Anterior cingulate cortex (tissue), 58 donors: ENCODE data around the gene METTL3.

Experiments used
- DNase-seq, 58 donors: peaks; one replicate each; lab custom pipeline; 2025; lab: John Stamatoyannopoulos, UW

The METTL3 gene

GRCh38 chr14:21527318-21527679, 16.2 kb upstream of the METTL3 start:
- DNase-seq = no peak

GRCh38 chr14:21526672-21527317, 15.7 kb upstream of the METTL3 start:
- no peak for DNase-seq

- peak in 57 of 58 donors; percentile 11 to 88 (median 69) for DNase-seq
Observed at GRCh38 chr14:21525962-21526671, 15.0 kb upstream of the METTL3 start, which contains the start of gene SALL2. TSS of gene SALL2 (minus strand) at chr14:21526346. CDS start at chr14:21526127, 219 bp downstream.

GRCh38 chr14:21525571-21525961, 14.4 kb upstream of the METTL3 start:
- DNase-seq = peak in 16 of 58 donors; percentile 4 to 58 (median 14)

- peak in 5 of 58 donors; percentile 5 to 33 (median 8) for DNase-seq
Observed at GRCh38 chr14:21524575-21525490, 13.7 kb upstream of the METTL3 start.

GRCh38 chr14:21523203-21523602, 12.1 kb upstream of the METTL3 start:
- no peak for DNase-seq

- no peak for DNase-seq
Observed at GRCh38 chr14:21521501-21521900, 10.4 kb upstream of the METTL3 start.

- DNase-seq = no peak
Observed at GRCh38 chr14:21520767-21521166, 9.6 kb upstream of the METTL3 start.

GRCh38 chr14:21518725-21519124, 7.6 kb upstream of the METTL3 start:
- DNase-seq = no peak

GRCh38 chr14:21514341-21514740, 3.2 kb upstream of the METTL3 start:
- DNase-seq = no peak

- DNase-seq = no peak
Observed at GRCh38 chr14:21509432-21510143, 1.6 kb downstream of the METTL3 start.

GRCh38 chr14:21506557-21506956, 4.6 kb downstream of the METTL3 start:
- DNase-seq = no peak

- DNase-seq = no peak
Observed at GRCh38 chr14:21505012-21505553, 6.1 kb downstream of the METTL3 start.

- DNase-seq = no peak
Observed at GRCh38 chr14:21503376-21503775, 7.8 kb downstream of the METTL3 start.

- no peak for DNase-seq
Observed at GRCh38 chr14:21501568-21501967, 9.6 kb downstream of the METTL3 start.

- peak in 3 of 58 donors; percentile 11 to 35 (median 25) for DNase-seq
Observed at GRCh38 chr14:21498540-21499526, 12.3 kb downstream of the METTL3 start.

GRCh38 chr14:21496453-21496852, 14.7 kb downstream of the METTL3 start:
- DNase-seq = no peak

- no peak for DNase-seq
Observed at GRCh38 chr14:21494902-21495762, 16.0 kb downstream of the METTL3 start.
